ENCODE measurements around the gene MYO1F.
"Not testable (repeated sequence)": the region's sequence is repeated elsewhere in the genome, so short reads cannot be mapped to it uniquely, and the experiment has no call there.

MYO1F gene

DNA sequence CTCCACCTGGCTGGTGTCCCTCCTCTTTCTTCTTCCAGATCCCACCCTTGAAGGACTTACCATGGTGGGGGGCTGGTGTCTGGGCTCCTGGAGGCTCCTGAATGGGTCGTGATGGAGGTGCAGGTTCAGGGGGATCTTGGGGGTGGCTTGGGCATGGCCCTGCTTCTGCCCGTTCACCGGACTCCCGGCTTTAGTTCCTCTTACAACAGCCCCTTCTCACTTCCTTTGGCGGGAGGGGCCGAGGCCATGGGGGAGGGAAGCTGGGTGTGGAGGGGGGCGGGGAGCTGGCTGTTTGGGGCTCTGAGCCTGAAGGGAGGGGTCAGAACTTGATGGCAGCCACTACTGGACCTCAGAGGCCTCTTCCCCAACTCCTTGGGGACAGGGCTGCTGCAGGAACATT lies at the start of gene MYO1F:
MYO1F (minus strand) TSS at position 196 of the 400 bp plus-strand sequence; CDS start at position 63, 133 bp downstream.
- Histone ChIP-seq H3K36me3 (replicated peaks) (no peaks in the 10 kb centered on the region), H3K27me3 (replicated peaks) (no peaks in the 10 kb centered on the region), H3K4me3 (ENCODE audit: low read depth, low read length) (no peak within 1 kb of the TSS), H3K27ac (no peak within 1 kb of the TSS)
- TF ChIP-seq, protein P1, sequence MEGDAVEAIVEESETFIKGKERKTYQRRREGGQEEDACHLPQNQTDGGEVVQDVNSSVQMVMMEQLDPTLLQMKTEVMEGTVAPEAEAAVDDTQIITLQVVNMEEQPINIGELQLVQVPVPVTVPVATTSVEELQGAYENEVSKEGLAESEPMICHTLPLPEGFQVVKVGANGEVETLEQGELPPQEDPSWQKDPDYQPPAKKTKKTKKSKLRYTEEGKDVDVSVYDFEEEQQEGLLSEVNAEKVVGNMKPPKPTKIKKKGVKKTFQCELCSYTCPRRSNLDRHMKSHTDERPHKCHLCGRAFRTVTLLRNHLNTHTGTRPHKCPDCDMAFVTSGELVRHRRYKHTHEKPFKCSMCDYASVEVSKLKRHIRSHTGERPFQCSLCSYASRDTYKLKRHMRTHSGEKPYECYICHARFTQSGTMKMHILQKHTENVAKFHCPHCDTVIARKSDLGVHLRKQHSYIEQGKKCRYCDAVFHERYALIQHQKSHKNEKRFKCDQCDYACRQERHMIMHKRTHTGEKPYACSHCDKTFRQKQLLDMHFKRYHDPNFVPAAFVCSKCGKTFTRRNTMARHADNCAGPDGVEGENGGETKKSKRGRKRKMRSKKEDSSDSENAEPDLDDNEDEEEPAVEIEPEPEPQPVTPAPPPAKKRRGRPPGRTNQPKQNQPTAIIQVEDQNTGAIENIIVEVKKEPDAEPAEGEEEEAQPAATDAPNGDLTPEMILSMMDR (IDR thresholded peaks at IDR 0.05; ENCODE audit: low read depth, low read length, missing control alignments) = no peak
- DNase-seq = no peak
- in situ Hi-C loops (cut with HindIII; ENCODE audit: low pct_ligation_motif_present, low sequenced_read_pairs) = no loop called here

DNA sequence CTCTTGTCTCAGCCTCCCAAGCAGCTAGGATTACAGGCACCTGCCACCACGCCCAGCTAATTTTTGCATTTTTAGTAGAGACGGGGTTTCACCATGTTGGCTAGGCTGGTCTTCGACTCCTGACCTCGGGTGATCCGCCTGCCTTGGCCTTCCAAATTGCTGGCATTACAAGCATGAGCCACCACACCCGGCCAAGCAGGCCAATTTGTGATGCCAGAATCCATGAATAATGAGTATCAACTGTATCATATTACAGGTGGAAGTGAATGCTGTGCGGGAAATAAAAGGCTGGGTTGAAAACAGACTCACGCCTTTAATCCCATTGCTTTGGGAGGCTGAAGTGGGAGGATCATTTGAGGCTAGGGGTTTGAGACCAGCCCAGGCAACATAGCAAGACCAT lies 49.6 kb upstream of the MYO1F start:
- no peaks in the 10 kb centered on the region for H3K36me3 ChIP-seq (replicated peaks)
- in situ Hi-C loops (cut with HindIII; ENCODE audit: low pct_ligation_motif_present, low sequenced_read_pairs) = no loop called here

DNA sequence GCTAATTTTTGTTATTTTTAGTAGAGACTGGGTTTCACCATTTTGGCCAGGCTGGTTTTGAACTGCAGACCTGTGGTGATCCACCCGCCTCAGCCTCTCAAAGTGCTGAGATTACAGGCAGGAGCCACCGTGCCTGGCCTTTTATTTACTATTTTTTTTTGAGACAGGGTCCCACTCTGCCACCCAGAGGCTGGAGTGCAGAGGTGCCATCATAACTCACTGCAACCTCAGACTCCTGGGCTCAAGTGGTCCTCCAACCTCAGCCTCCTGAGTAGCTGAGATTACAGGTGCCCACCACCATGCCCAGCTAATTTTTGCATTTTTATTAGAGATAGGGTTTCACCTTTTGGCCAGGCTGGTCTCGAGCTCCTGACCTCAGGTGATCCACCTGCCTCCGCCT lies 45.6 kb upstream of the MYO1F start:
- H3K4me3 ChIP-seq (ENCODE audit: low read depth, low read length); H3K27ac ChIP-seq; H3K36me3 ChIP-seq (replicated peaks); DNase-seq; in situ Hi-C loops (cut with HindIII; ENCODE audit: low pct_ligation_motif_present, low sequenced_read_pairs); H3K27me3 ChIP-seq (replicated peaks): not testable (repeated sequence)
- TF ChIP-seq, protein P1 (IDR thresholded peaks at IDR 0.05; ENCODE audit: low read depth, low read length, missing control alignments) = peak; percentile 55

More for the DNA sequence above, 49.6 kb upstream of the MYO1F start:
- TF ChIP-seq, protein P1 (IDR thresholded peaks at IDR 0.05; ENCODE audit: low read depth, low read length, missing control alignments) = no peak
- no peak for DNase-seq
- Histone ChIP-seq H3K27ac (no peak overlapping the region), H3K4me3 (ENCODE audit: low read depth, low read length) (no peak overlapping the region), H3K27me3 (replicated peaks) (no peaks in the 10 kb centered on the region)

DNA sequence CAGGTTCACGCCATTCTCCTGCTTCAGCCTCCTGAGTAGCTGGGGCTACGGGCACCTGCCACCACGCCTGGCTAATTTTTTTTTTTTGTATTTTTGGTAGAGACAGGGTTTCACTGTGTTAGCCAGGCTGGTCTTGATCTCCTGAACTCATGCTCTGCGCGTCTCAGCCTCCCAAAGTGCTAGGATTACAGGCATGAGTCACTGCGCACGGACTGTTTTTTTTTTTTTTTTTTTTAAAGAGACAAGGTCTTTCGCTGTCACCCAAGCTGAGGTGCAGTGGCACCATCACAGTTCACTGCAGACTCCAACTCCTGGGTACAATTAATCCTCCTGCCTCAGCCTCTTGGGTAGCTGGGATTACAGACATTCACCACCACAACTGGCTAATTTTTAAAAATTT lies 41.5 kb upstream of the MYO1F start:
- Histone ChIP-seq H3K4me3 (ENCODE audit: low read depth, low read length) (no peak overlapping the region), H3K27ac (no peak overlapping the region), H3K27me3 (replicated peaks) (no peaks in the 10 kb centered on the region), H3K36me3 (replicated peaks) (no peaks in the 10 kb centered on the region)
- in situ Hi-C loops (cut with HindIII; ENCODE audit: low pct_ligation_motif_present, low sequenced_read_pairs) = no loop called here
- TF ChIP-seq, protein P1 (IDR thresholded peaks at IDR 0.05; ENCODE audit: low read depth, low read length, missing control alignments) = no peak
- no peak for DNase-seq

DNA sequence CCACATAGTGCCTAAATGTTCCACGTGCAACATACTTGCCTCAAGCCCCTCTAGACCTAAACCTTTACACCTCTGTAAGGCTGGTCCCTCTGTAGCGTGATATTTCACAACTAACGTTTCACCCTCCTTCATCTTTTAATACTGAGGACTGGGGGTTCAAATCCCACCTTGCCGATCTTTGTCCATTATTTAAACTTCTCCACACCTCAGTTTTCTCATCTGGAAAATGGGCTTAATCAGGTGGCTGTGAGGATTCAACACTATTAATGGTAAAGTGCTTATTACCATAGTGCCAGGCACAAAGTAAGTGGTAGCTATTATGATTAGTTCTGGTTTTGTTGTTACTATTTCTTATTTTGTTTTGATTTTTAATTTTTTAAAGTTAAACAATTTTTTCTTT lies 40.7 kb upstream of the MYO1F start:
- H3K27me3 ChIP-seq (replicated peaks) = no peaks in the 10 kb centered on the region
- no peaks in the 10 kb centered on the region for H3K36me3 ChIP-seq (replicated peaks)
- H3K4me3 ChIP-seq (ENCODE audit: low read depth, low read length) = no peak overlapping the region
- DNase-seq = no peak
- TF ChIP-seq, protein P1 (IDR thresholded peaks at IDR 0.05; ENCODE audit: low read depth, low read length, missing control alignments) = no peak
- in situ Hi-C loops (cut with HindIII; ENCODE audit: low pct_ligation_motif_present, low sequenced_read_pairs) = no loop called here
- H3K27ac ChIP-seq = no peak overlapping the region

DNA sequence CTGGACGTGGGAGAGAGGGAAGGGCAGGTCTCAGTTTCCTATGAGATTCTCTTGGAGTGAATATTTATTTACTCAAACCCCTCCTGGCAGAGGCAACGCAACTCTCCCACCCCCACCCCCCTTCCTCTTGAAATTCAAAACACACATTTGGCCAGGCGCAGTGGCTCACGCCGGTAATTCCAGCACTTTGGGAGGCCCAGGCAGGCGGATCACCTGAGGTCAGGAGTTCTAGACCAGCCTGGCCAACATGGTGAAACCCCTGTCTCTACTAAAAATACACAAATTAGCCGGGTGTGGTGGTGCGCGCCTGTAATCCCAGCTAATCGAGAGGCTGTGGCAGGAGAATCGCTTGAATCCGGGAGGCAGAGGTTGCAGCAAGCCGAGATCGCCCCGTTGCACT lies 40.1 kb upstream of the MYO1F start:
- H3K27me3 ChIP-seq (replicated peaks); H3K4me3 ChIP-seq (ENCODE audit: low read depth, low read length); DNase-seq; H3K36me3 ChIP-seq (replicated peaks); in situ Hi-C loops (cut with HindIII; ENCODE audit: low pct_ligation_motif_present, low sequenced_read_pairs); H3K27ac ChIP-seq: not testable (repeated sequence)

All from brain microvascular endothelial cell (primary cell).